OCI-M1 (cell line): Measurements from ENCODE around the gene GRM4.
A peak's percentile ranks its signal among the peaks of the same experiment; 100 is the strongest.
"Not testable (repeated sequence)": the region's sequence is repeated elsewhere in the genome, so short reads cannot be mapped to it uniquely, and the experiment has no call there.

Experiments used
- DNase-seq: peaks from one replicate; lab custom pipeline; 2025; lab: John Stamatoyannopoulos, UW

GRM4 gene

DNA sequence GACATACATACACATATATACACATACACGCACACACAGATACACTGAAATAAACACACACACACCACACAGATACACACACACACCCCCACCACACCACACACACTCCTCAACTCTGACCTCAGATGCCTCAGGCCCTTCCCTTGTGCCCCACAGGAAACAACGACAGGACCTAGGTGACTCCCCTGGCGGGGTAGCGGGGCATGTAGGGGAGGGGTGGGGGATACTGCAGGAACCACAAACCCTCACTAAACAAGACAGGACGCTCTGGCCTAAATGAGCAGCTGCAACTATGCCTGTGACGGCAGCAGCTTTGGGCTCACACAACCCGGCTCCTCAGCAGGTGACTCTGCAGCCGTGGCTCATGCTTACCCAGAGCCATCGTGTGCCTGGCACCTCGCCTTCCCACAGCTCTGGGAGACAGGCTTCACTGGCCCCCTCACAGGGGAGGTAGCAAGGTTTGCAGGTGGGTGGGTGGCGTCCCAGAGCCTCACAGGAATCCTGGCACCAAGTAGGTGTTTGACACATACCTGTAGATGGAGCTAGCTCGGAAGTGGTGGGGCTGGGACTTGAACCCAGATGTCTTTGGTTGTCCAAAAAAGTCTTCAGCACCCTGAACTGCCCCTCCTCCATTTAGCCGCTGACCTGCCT is 100.8 kb downstream of the GRM4 start:
- no peak for DNase-seq

GRCh38 chr6:34043359-34043758 is 102.5 kb downstream of the GRM4 start:
- DNase-seq = no peak

GRCh38 chr6:34041998-34042397 is 103.9 kb downstream of the GRM4 start:
- DNase-seq = not testable (repeated sequence)

GRCh38 chr6:34041385-34041784 is 104.5 kb downstream of the GRM4 start:
- DNase-seq = no peak

DNA sequence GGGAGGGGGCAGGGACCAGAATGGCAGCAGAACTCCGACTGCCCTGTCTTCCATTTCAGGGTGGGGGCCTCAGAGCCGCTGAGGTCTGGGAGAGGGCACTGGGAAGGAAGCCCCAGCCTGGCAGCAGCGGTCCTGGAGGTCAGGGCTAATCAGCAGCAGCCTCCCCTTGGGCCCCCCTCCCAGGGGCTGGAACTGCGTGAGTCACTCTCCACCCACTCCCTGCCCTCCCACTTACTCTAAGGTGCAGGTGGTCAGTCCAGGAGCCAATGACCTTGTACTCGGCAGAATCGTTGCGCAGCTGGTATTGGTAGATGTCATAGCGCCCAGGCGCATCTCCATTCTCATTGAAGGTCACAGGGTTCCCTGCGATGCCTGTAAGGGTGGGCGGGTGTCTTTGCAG is 105.9 kb downstream of the GRM4 start:
- no peak for DNase-seq

- DNase-seq = no peak
Measured at GRCh38 chr6:34037151-34037550, 108.7 kb downstream of the GRM4 start.

DNA sequence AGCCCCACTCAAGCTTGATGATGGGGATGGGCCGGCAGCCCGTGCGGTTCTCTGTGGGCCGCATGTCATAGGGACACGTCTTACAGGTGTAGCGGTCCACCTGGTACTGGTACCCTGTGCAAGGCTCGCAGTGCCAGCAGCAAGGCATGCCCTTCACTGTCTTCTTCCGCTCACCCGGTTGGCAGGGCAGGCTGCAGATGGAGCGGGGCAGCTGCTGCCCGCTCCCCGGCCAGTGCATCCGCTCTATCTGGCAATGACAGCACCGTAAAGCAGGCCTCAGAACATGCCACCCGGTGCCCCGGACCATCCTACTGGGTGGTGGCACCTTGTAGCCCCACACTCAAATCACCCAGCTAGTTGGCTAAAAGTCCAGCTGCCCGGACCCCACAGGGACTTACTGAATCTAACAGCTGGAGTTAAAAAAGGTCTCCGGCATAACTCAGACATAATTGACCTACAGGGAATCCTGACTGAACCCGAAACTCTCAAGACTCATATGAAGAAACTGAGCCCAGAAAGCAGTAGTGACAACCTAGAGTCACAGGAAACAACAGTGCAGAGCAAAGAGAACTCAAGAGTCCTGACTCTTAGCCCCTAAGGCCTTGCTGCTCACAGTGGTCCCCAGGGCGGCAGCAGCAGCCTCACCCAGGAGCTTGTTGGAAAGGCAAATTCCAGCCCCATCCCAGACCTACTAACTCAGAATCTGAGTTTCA is 109.4 kb downstream of the GRM4 start:
- no peak for DNase-seq

- no peak for DNase-seq
Measured at GRCh38 chr6:34035704-34036356, 110.1 kb downstream of the GRM4 start.

- DNase-seq = no peak
Measured at GRCh38 chr6:34035161-34035560, 110.7 kb downstream of the GRM4 start.

DNA sequence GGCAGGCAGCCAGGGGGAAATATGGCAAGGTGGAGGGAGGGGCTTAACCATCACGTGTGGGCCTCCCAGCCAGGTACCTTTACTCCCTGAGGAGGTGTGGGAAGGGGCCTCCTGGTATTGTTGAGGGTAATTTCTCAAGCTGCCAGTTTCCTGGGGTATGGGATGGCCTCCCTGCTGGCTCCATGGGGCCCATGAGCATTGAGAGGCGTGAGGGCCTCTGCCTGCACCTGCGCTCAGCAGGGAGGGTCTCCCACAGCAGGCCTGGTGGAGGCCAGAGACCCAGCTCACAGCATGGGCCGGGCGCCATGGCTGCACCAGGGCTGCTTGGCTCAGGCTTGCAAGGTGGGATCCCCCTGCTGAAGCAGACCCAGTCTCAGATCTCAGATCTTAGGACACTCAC is 113.0 kb downstream of the GRM4 start:
- DNase-seq = no peak

DNA sequence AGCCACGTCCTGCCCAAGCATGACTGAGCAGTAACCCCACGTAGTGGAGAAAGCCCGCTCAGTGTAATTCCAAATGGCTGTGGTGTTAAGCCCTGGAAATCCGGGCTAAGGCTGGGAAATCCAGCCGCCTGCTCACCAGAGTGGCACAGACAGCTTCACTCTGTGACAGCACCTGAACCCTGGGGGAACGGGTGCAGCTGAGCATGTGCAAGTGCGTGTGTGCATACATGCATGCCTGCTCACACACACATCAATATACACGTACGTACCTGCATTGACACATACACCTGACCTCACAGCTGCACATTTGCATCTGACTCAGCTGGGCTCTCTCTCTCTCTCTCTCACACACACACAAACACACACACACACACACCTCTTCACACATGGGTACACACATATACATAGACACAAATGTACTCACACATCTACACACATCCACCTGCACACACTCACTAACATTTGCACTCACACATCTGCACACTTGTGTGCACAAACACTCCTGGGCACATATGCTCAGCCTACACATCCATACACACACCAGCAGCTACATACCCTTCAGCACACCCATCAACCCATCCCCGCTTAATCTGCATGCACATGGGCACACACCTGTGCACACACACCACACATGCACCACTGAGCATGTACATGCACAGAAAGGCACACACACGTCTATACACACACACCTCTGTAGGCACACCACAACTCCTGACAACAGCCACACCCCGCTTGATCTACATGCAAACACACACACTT is 114.1 kb downstream of the GRM4 start:
- DNase-seq = no peak

DNA sequence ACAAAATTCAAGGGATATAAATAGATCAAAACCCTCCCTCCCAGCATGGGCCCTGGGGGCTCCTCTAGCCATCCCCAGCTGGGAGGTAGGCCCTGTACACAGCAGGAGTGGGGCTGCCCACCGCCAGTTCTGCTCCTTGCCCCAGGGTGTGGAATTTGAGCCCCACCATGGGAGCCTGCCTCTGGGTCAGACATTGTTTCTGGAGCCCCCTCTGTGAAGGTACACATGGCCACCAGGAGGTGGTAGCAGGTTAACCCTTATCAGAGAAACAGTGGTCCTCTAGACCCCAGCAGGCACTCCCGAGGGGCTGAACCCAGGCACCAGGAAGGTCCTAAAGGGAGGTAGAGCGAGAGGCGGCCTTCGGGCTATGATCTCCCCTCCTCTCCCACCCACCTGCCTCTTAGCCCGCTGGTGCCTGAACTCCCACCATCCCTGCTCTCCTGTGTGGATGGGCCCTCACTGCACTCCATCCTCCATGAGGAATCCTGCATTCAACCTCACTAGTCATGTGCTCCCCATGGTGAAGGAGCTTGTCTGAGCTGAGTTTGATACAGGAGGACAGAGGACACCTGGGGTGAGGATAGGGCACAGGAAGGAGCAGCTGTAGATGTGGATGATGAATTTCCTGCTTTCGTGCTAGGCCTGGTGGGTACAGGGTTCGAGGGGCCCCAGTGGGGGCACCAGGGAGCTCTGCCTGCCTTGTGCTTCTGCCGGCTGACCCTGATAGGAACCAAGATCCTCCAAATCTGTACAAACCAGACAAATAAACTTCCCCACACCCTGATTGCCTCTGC is 114.9 kb downstream of the GRM4 start:
- DNase-seq = no peak

DNA sequence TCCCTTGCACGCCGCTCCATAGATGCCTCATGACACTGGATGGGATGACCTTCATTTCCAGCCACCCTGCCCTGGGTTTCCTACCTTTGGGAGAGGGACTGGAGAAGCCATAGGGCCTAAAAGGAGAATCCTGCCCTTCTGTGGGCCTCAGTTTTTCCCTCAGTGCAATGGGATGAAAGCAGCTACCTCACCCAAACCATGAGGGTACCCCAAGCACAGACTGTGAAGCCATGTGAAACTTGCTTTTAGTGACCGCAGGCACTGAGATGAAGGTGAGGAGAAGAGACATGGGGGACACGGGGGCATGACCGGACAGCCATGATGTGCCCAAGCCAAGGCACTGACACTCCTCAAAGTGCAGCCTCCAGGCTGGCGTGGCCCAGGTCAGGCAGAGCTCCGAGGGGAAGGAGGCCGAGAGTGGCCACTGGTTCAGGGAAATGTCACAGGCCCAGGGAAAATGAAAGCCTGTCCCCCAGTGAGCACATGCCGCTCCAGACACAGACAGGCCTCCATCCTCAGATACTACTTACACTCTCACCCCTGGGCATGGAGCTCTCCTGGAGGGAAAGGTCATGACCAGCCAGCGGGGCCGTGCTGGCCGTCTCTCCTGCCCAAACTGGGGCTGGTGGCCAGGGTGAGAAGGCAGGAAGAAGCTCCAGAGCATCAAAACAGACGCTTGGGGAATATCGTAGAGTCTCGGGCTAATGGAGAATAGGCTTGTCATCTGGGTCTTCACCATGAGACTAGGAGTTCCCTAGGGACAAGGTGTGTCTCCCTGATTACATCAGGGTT is 116.2 kb downstream of the GRM4 start:
- no peak for DNase-seq

GRCh38 chr6:34028691-34029360 is 117.1 kb downstream of the GRM4 start:
- no peak for DNase-seq

DNA sequence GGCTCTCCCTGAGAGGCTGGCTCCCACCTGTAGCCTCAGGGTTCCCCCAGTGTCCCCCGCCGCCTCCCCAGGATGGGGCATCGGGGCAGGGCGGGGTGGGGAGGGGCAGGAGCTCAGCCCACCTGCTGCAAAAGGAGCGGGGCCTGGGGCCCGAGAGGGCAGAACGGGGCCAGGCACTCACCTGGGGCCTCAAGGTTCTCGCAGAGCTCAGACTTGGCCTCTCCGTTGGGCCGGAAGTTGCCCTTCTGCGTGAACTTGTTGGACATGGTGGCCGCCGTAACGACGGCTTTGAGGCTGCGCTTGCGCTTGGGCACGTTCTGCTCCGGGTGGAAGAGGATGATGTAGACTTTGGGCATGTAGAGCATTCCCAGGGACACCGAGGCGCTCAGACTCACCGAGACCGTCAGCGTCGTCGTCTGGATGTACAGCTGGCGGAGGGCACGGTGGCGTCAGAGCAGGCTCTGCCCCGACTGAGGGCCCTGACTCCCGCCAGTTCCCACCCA is 117.9 kb downstream of the GRM4 start:
- no peak for DNase-seq

GRCh38 chr6:34027445-34027936 is 118.4 kb downstream of the GRM4 start:
- peak; percentile 64 for DNase-seq

DNA sequence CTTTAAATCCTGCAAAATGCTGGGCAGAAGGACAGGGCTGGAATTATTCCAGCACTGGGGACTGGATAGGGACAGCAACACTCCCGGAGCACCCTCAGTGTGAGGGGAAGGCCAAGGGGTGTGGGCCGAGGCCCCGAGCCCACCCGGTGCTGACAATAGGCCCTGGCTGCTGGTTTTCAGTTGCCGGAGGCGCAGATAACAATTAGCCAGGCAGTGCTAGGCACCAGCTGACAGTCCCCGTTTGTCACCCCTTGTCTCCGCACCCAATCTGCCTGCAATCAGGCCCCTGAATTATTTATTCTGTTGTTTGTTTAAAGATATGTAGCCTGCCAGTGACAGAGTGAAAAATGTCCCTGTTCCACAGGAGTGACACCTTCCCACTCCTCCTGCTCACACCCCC is 120.0 kb downstream of the GRM4 start:
- DNase-seq = no peak

DNA sequence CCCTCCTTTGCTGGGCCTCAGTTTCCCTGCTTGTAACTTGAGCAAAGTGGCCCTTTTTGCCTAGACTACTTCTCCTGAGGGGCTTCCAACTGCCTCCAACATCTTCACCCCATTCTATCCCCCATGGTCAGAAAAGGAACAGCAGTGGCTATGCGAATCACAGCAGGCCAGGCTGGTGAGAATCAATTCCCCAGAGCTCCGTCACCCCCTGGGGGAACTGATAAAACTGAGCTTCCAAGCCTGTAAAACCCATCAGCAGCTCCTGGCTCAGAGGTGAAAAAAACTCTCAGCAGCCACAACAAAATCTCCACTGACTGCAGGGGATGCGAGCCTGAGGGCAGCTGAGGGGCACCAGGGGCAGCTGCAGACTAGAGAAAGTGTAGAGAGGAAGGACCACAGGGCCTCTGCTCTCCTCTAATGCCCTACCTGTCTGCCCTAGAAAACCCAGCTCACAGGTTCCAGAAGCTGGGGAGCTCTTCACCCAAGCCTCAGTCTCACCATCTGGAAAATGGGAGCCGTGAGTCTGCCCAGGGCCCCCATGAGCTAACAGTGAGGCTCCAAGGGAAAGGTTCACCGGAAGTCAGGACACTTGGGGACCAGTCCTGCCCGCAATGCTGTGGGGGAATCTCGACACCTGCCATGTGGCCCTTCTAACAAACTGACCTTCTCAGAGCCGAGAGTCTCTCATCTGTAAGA is 120.6 kb downstream of the GRM4 start:
- DNase-seq = no peak

GRCh38 chr6:34022873-34023255 is 123.0 kb downstream of the GRM4 start:
- no peak for DNase-seq
